RWPE2 (cell line): ENCODE data around the gene SPATA2L.

ENCODE experiments used
- ATAC-seq: fragments of 200-7000 bp; cut with Tn5 transposase; 3 replicates; pipeline ENCODE4 v1.9.1; 2021; ENCODE audit warnings: low read depth
- DNase-seq: peaks from one replicate; pipeline ENCODE4 v3.0.0-alpha.2; 2020; ENCODE audit warnings: low spot score
- H3K27ac ChIP-seq: fragments of 450-650 bp; 2 replicates; pipeline ENCODE4 v1.5.1; 2017; ENCODE audit warnings: mild to moderate bottlenecking; ENCODE audit not compliant: poor library complexity, severe bottlenecking
- H3K27me3 ChIP-seq: fragments of 250-450 bp; sonication (Bioruptor Pico); 2 replicates; pipeline ENCODE4 v1.5.1; 2021; ENCODE audit warnings: mild to moderate bottlenecking, moderate library complexity; ENCODE audit not compliant: insufficient read depth, poor library complexity, severe bottlenecking
- H3K36me3 ChIP-seq: fragments of 250-450 bp; sonication (Bioruptor Pico); 2 replicates; pipeline ENCODE4 v1.5.1; 2020; ENCODE audit warnings: low read depth, mild to moderate bottlenecking, moderate library complexity
- H3K4me1 ChIP-seq: fragments of 250-450 bp; sonication (Bioruptor Pico); 2 replicates; pipeline ENCODE4 v1.5.1; 2021; ENCODE audit warnings: mild to moderate bottlenecking, moderate library complexity; ENCODE audit not compliant: insufficient read depth, poor library complexity, severe bottlenecking
- H3K4me3 ChIP-seq: fragments of 250-450 bp; sonication (Bioruptor Pico); 2 replicates; pipeline ENCODE4 v1.5.1; 2021; ENCODE audit warnings: mild to moderate bottlenecking, moderate library complexity; ENCODE audit not compliant: severe bottlenecking
- H3K9me3 ChIP-seq: fragments of 250-450 bp; sonication (Bioruptor Pico); 2 replicates; pipeline ENCODE4 v1.5.1; 2021; ENCODE audit warnings: mild to moderate bottlenecking, moderate library complexity; ENCODE audit not compliant: severe bottlenecking
- CTCF ChIP-seq: fragments of 450-650 bp; IDR thresholded peaks from one replicate; pipeline ENCODE4 v1.5.1; 2017; ENCODE audit warnings: mild to moderate bottlenecking, moderate library complexity; ENCODE audit not compliant: poor library complexity, severe bottlenecking

SPATA2L gene

GRCh38 chr16:89733322-89733721, 31.8 kb upstream of the SPATA2L start:
- Histone ChIP-seq H3K4me3 (no peak overlapping the region), H3K27ac (no peak overlapping the region), H3K27me3 (no peaks in the 10 kb centered on the region), H3K36me3 (peaks cover 96% of the 10 kb centered on the region), H3K4me1 (no peaks in the 10 kb centered on the region), H3K9me3 (no peaks in the 10 kb centered on the region)
- no peak for ATAC-seq
- no peak for DNase-seq
- no peak for TF ChIP-seq CTCF

GRCh38 chr16:89732918-89733242, 31.4 kb upstream of the SPATA2L start:
- H3K36me3 ChIP-seq: peaks cover 96% of the 10 kb centered on the region
- no peak overlapping the region for H3K27ac ChIP-seq
- no peaks in the 10 kb centered on the region for H3K9me3 ChIP-seq
- H3K27me3 ChIP-seq: no peaks in the 10 kb centered on the region
- no peak overlapping the region for H3K4me3 ChIP-seq
- no peaks in the 10 kb centered on the region for H3K4me1 ChIP-seq
- no peak for DNase-seq
- no peak for TF ChIP-seq CTCF
- no peak for ATAC-seq

GRCh38 chr16:89732142-89732917, 30.8 kb upstream of the SPATA2L start:
- ATAC-seq: no peak
- TF ChIP-seq CTCF: no peak
- no peaks in the 10 kb centered on the region for H3K9me3 ChIP-seq

GRCh38 chr16:89730610-89731234, 29.2 kb upstream of the SPATA2L start:
- peaks cover 96% of the 10 kb centered on the region for H3K36me3 ChIP-seq
- no peak overlapping the region for H3K4me3 ChIP-seq
- H3K9me3 ChIP-seq: no peaks in the 10 kb centered on the region
- ATAC-seq: no peak
- H3K27me3 ChIP-seq: no peaks in the 10 kb centered on the region
- H3K27ac ChIP-seq: no peak overlapping the region
- no peaks in the 10 kb centered on the region for H3K4me1 ChIP-seq
- no peak for DNase-seq
- no peak for TF ChIP-seq CTCF

More at GRCh38 chr16:89732142-89732917, 30.8 kb upstream of the SPATA2L start:
- no peak for DNase-seq
- Histone ChIP-seq H3K4me3 (no peak overlapping the region), H3K4me1 (no peaks in the 10 kb centered on the region), H3K27me3 (no peaks in the 10 kb centered on the region), H3K27ac (no peak overlapping the region), H3K36me3 (peaks cover 96% of the 10 kb centered on the region)
